HuH-7 (cell line): ENCODE results near the gene DUSP18.
"Not testable (repeated sequence)": the region's sequence is repeated elsewhere in the genome, so short reads cannot be mapped to it uniquely, and the experiment has no call there.

Experiments
- DNase-seq: peaks from one replicate; pipeline ENCODE4 v3.0.0; 2011; ENCODE audit warnings: low spot score

The DUSP18 gene

DNA sequence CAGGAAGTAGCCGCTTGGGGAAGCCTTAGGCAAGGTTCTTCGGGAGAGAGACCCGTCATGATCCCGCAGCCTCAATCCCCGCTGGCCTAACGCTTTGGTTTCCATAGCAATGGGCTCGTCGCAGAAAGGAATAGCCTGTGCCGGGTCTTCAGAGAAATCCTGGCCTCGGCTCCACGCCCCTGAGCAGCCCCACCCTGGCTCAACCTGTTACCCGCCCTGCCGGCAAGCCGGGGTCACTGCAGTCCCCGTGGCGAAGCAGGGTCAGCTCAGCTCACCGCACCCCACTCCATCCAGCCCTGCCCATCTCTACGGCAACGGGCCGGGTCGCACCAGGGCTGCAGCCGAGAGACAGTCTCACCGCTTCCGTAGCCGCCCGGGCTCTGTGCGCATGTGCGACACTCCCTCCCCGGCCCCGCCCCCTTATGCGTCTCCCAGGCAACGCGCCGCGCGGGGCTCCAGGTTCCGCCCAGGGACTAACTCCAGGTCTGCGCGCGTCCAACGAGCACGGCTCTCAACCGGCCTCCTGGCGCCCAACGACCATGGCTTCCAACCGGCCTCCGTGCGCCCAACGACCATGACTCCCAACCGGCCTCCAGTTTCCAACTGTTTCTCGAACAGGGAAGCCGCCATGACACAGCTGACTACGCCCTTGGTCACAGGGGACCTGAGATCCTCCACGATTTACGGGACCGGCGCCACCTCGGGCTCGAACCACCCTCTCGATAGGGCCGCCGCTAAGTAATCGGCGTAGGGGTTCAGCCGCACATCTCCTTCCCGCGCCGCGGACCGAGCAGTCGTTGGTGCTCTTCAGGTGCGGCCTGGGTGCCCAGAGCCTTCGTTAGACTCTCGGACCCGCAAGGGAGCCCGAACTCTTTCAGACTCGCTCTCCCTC lies at the start of gene DUSP18:
DUSP18 (minus strand) TSS at position 382 of the 892 bp plus-strand sequence. CDS start 3,872 bp downstream, outside the sequence.
- peak; percentile 95 for DNase-seq

GRCh38 chr22:30714062-30714461 lies 46.4 kb upstream of the DUSP18 start:
- no peak for DNase-seq

DNA sequence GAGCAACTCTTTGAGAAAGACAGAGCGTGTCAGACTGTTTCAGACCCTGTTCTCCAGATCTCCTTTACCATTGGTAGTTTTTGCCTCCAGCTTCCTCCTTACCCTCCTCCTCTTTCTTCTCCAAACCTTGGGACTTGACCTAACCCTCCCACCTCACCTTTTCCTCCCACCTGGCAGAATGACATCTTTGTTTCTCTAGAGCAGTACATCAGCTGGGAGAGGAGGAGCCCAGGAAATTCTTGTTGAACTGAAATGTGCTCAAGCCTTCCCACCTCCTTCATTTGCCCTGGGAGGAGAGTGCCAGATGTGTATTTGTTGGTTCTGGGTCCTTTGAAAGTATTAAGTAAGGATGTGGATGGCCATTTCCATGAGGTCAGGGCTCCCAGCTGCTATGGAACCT lies 44.4 kb upstream of the DUSP18 start:
- no peak for DNase-seq

- DNase-seq, result not testable (repeated sequence)
Observed at GRCh38 chr22:30709980-30710379, 42.3 kb upstream of the DUSP18 start.

DNA sequence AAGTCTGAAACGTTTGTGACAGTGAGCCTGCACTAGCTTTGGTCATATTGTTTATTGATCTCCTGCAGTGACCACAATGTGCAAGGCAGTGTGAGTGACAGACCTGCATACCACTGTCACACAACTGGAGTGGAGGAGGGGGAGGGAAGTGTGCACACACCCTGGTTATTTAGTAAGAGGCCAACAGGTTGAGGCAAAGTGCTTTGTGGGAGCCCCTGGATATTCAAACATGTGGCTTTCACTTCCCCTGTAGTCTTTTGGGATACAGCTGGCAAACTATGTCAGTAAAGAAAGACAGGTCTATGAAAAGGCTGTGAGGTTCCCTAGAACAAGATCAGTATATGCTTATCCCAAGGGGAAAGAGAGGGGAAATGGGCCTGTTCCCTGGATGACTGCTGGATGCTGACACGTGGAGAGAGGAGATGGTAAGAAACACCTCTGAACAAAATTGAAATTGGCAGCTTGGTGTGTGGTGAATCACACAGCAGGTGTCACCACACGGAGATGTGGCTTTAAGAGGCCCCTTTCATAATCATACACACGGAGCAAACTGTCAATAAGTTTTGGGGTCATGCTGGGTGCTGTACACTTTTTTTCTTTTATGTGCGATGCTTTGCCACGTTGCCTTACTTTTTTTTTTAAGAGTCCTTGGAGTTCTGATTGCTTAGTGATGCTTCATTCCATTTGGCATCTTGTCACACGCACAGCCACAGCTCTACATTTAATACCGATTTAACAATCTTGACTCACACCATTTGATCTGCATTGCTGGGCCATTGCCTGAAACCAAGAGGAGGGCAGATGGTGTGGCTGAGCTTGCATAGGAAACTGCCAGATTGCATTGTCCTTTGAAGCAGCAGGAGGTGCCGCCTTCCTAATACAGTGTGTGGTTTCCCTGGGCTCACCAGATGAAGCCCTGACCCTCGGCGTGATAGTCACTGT lies 38.3 kb upstream of the DUSP18 start:
- DNase-seq, result no peak

- DNase-seq, result no peak
Observed at GRCh38 chr22:30704978-30705377, 37.3 kb upstream of the DUSP18 start.

GRCh38 chr22:30702856-30703255 lies 35.2 kb upstream of the DUSP18 start:
- no peak for DNase-seq

GRCh38 chr22:30701872-30702271 lies 34.2 kb upstream of the DUSP18 start:
- no peak for DNase-seq

GRCh38 chr22:30697975-30698374 lies 30.3 kb upstream of the DUSP18 start:
- DNase-seq, result no peak

- DNase-seq, result no peak
Observed at GRCh38 chr22:30695871-30696655, 28.4 kb upstream of the DUSP18 start.

GRCh38 chr22:30695351-30695851 lies 27.7 kb upstream of the DUSP18 start:
- no peak for DNase-seq

DNA sequence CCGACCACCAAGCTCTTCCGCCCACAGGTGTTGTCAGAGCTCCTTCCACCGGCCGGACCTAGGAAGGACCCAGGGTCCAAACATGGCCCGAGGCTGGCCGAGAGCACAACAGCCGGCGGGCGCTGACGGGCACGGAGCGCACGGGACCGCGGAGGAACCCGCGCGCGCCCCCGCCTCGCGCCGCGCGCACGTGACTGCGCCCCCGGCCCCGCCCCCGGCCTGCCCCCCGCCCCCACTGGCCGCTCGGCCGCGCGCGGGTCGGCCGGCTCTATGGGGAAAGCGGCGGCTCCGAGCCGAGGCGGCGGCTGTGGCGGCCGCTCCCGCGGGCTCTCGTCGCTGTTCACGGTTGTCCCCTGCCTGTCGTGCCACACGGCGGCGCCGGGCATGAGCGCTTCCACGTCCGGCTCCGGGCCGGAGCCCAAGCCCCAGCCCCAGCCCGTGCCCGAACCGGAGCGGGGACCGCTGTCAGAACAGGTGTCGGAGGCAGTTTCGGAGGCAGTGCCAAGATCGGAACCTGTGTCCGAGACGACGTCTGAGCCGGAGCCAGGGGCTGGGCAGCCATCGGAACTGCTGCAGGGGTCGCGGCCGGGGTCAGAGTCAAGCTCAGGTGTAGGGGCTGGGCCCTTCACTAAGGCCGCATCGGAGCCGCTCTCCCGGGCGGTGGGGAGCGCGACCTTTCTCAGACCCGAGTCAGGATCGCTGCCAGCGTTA lies 27.1 kb upstream of the DUSP18 start, which contains the start of gene OSBP2:
OSBP2 (plus strand) TSS at position 235 of the 711 bp plus-strand sequence; CDS start at position 271, 36 bp downstream.
- DNase-seq, result peak; percentile 57

DNA sequence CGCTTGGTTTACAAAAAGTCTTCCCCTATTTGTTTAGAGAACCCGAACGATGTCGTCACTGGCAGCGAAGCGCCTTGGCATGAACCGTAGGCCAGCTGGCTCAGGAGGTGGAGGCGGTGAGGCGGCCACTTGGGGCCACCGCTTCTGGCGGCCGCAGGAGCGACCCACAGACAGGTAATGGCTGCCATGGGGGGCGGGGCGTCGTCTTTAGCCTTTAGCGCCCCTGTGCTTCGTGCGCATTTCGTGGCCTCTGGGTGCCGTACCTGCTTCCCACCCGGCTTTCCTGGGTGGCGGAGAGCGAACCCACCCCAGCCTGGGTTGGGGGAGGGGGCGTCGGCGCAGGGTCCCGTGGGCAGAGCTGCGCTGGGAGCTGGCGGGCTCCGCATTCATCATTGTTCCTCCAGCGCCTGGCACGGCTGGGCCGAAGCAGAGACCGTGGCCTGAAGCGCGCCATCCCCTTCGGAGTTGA lies 26.5 kb upstream of the DUSP18 start:
- peak; percentile 66 for DNase-seq

DNA sequence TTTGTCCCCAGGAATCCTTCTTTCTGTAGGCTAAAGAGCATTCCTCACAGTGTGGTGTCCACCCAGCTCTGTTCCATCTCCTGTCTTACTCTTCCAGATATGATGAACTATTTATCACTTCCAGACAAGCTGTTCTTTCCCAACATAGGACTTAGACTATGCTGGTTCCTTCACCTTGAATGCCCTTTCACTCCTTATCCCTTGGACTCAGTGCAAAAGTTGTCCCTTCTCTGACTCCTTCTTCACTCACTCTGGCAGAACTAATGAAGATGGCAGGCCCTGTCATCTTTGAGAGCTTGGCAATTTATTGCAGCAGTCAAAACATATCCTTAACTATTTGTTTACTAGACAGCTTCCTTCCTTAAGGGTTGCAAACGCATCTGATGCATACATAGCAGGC lies 23.5 kb upstream of the DUSP18 start:
- no peak for DNase-seq

- no peak for DNase-seq
Observed at GRCh38 chr22:30689622-30690021, 21.9 kb upstream of the DUSP18 start.

GRCh38 chr22:30687358-30687757 lies 19.7 kb upstream of the DUSP18 start:
- no peak for DNase-seq

GRCh38 chr22:30685178-30685577 lies 17.5 kb upstream of the DUSP18 start:
- DNase-seq, result no peak

- no peak for DNase-seq
Observed at GRCh38 chr22:30681831-30682230, 14.2 kb upstream of the DUSP18 start.

- DNase-seq, result no peak
Observed at GRCh38 chr22:30680991-30681770, 13.5 kb upstream of the DUSP18 start.
